Measurements from ENCODE around the gene PRLR. TPM values are rescaled to one million over a fixed set of nuclear protein-coding genes. Genes with fewer than 3 reads are reported as not detected.

Gene PRLR
- total RNA-seq, 2 experiments from 2014 or later = not detected

DNA sequence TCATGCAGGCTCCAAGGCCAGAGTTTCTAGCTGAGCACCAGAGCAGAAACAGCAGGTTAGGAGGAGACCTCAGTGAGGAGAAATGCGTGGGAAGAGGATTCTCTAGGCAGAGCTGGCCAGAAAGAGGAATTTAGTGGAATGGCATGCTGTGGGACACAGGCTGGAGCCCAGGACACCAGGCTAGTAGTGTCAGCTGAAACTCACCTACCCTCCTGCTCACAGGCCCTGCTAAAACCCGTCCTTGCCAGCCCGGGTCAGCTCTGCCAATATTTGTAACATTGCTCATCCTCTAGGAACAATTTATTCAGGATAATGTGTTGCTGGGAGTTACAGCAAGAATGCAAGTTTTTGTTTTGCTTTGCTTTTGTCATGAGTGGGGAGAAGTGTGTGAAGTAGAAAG is 142.3 kb downstream of the PRLR start:
- Mint-ChIP-seq H3K27me3 (peaks cover 4% of the 10 kb centered on the region), H3K27ac (no peak overlapping the region), H3K9me3 (no peaks in the 10 kb centered on the region), H3K4me1 (no peaks in the 10 kb centered on the region), H3K36me3 (no peaks in the 10 kb centered on the region), H3K4me3 (no peak overlapping the region)
- DNase-seq = no peak

DNA sequence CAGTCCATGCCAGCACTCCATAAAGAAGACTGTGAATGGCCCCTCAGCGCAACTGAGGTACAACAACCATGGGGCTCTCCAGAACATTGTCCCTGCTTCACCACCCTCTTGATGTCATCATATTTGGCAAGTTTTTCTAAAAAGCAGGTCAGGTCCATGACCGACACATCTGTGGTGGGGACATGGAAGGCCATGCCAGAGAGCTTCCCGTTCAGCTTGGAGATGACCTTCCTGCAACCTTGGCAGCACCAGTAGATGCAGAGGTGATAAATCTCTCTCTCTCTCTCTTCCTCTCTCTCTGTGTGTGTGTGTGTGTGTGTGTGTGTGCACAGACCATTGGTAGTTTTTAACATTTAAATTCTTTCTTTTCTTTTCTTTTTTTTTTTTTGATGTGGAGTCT is 147.1 kb downstream of the PRLR start:
- Mint-ChIP-seq H3K4me3 (no peak overlapping the region), H3K9me3 (no peaks in the 10 kb centered on the region), H3K36me3 (no peaks in the 10 kb centered on the region), H3K27ac (no peak overlapping the region), H3K27me3 (peaks cover 9% of the 10 kb centered on the region), H3K4me1 (no peaks in the 10 kb centered on the region)
- no peak for DNase-seq

DNA sequence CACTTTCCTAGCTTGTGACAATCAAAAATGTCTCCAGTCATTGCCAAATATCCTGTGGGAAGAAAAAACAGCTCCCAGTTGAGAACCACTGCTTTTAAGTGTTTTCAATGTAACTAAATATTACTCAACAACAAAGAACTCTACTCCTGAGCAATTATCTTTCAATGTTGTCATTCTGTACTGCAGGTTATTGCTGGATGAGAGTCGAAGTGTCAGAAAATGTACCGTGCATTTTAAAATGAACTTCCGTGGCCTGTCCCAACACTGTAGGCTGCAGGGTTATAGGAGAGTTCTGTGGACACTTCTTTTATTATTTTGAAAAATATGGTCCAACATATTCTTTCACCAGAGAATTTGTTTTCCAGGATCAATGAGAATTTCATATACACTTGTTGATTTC is 147.8 kb downstream of the PRLR start:
- Mint-ChIP-seq H3K9me3 (peaks cover 1% of the 10 kb centered on the region), H3K27me3 (peaks cover 16% of the 10 kb centered on the region), H3K36me3 (no peaks in the 10 kb centered on the region), H3K4me1 (no peaks in the 10 kb centered on the region), H3K27ac (no peak overlapping the region), H3K4me3 (no peak overlapping the region)
- no peak for DNase-seq

DNA sequence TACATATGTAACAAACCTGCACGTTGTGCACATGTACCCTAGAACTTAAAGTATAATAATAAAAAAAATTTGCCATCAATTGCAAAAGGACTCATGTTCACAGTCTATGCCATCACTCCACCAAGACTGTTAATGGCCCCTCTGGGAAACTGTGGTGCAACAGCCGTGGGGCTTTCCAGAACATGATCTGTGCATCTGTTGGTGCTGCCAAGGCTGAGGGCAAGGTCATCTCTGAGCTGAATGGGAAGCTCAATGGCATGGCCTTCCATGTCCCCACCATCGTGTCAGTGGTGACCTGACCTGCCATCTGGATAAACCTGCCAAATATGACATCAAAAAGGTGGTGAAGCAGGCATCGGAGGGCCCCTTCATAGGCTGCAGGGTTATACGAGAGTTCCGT is 149.2 kb downstream of the PRLR start:
- Mint-ChIP-seq H3K27me3 (peaks cover 16% of the 10 kb centered on the region), H3K9me3 (peaks cover 1% of the 10 kb centered on the region), H3K27ac (no peak overlapping the region), H3K4me1 (no peaks in the 10 kb centered on the region), H3K4me3 (no peak overlapping the region), H3K36me3 (no peaks in the 10 kb centered on the region)
- no peak for DNase-seq

DNA sequence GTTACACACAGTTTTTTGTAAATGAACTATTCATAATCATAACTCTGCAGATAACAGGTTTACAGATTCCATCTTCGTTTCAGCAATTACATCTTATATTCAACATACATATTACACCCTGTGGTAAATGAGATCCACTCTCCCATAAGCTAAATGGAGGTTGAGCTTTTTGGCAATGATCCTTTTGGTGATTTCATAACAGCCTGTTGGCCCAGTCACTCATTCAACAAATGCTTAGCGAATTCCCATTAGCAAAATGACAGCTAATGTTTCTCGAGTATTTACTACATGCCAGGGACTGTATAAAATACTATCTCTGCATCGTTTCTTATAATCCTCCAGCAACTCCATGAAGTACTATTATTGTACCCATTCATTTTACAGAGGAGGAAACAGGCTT is 157.1 kb downstream of the PRLR start:
- H3K36me3 Mint-ChIP-seq = peaks cover 2% of the 10 kb centered on the region
- no peak overlapping the region for H3K4me3 Mint-ChIP-seq
- peaks cover 1% of the 10 kb centered on the region for H3K9me3 Mint-ChIP-seq
- no peak overlapping the region for H3K27ac Mint-ChIP-seq
- H3K27me3 Mint-ChIP-seq = peaks cover 47% of the 10 kb centered on the region
- DNase-seq = no peak
- no peaks in the 10 kb centered on the region for H3K4me1 Mint-ChIP-seq

DNA sequence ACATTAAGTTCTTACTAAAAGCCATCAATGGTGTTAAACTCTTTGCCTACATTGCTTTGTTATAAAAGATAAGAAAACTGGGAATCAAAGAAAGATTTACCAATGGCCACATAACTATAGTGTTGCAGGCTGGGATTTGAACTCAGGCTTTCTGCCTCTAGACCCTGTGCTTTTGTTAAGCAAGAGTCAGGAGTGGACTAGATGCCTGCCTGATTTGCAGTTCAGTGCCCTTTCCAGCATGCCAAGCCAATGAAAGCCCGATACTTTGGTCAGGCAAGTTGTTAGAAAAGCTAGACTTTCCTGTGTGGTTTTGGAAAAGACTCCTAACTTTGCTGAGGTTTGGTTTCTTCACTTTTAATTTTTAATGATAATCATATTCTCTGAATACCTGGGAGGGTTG is 161.1 kb downstream of the PRLR start:
- Mint-ChIP-seq H3K4me3 (no peak overlapping the region), H3K9me3 (no peaks in the 10 kb centered on the region), H3K36me3 (peaks cover 2% of the 10 kb centered on the region), H3K27me3 (peaks cover 56% of the 10 kb centered on the region), H3K27ac (no peak overlapping the region), H3K4me1 (peaks cover 2% of the 10 kb centered on the region)
- DNase-seq = no peak

DNA sequence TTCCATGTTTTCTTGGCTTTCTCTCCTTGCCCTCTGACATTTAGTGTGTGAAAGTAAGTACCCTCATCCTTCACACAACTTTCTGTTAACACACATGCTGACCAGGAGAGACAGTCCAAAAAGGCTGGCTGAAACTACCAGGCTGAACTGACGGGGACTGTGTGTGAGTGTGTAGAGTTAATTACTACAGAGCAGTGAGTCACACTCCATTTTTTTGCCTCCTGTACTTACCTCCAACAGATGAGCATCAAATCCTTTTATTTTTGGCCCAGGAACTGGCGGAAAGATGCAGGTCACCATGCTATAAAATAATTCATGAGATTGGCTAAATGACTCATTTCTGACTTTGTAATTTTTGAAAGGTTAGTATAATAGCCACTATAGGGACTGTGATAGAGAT is 162.3 kb downstream of the PRLR start:
- H3K27ac Mint-ChIP-seq = no peak overlapping the region
- no peaks in the 10 kb centered on the region for H3K9me3 Mint-ChIP-seq
- peaks cover 58% of the 10 kb centered on the region for H3K27me3 Mint-ChIP-seq
- no peak for DNase-seq
- H3K36me3 Mint-ChIP-seq = no peaks in the 10 kb centered on the region
- H3K4me1 Mint-ChIP-seq = peaks cover 2% of the 10 kb centered on the region
- H3K4me3 Mint-ChIP-seq = no peak overlapping the region

DNA sequence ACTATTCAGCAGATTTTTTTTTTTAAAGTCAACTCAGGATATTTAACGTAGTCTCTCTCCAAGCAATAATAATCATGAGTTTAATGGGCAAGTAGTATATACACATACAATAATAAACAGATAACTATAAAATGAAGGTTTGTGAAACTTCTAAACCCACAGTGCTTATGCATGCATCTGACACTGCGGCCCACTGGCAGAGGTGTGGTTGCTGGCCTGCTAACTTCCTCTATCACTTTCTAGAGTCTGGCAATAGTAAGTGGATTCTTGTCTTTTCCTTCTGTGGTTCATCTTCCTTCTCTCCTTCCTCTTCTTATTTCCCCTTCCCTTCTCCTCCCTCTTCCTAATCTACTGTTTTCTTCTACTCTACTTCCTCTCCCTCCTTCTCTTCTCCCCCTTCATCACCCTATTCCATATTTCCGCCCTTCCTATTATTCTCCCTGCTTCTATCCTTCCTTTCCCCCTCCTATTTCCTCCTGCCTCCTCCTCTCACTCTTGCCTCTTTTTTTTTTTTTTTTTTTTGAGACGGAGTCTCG is 164.0 kb downstream of the PRLR start:
- Mint-ChIP-seq H3K4me1 (peaks cover 2% of the 10 kb centered on the region), H3K9me3 (no peaks in the 10 kb centered on the region), H3K27me3 (peaks cover 66% of the 10 kb centered on the region), H3K36me3 (no peaks in the 10 kb centered on the region), H3K4me3 (no peak overlapping the region), H3K27ac (no peak overlapping the region)
- DNase-seq = no peak

DNA sequence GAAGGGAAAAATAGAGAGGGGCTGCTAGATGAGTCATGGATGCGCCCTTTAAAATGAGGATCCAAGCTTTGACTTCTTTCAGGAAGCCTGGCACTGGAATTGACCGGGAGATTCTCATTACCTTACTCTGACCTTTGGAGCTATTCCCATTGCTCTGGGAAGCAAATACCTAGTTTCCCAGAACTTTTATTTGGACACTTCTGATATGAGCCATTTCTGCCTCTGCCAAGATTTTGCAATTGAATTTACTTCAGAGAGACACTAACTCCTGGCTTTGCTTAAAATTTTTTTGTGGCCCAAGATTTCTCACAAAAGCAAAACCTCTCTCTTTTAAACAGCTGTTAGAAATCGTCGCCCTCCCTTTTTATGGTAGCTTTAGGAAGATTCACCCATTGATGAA is 166.9 kb downstream of the PRLR start:
- Mint-ChIP-seq H3K9me3 (no peaks in the 10 kb centered on the region), H3K4me1 (peaks cover 4% of the 10 kb centered on the region), H3K4me3 (no peak overlapping the region), H3K27me3 (peaks cover 65% of the 10 kb centered on the region), H3K27ac (no peak overlapping the region), H3K36me3 (no peaks in the 10 kb centered on the region)
- no peak for DNase-seq

DNA sequence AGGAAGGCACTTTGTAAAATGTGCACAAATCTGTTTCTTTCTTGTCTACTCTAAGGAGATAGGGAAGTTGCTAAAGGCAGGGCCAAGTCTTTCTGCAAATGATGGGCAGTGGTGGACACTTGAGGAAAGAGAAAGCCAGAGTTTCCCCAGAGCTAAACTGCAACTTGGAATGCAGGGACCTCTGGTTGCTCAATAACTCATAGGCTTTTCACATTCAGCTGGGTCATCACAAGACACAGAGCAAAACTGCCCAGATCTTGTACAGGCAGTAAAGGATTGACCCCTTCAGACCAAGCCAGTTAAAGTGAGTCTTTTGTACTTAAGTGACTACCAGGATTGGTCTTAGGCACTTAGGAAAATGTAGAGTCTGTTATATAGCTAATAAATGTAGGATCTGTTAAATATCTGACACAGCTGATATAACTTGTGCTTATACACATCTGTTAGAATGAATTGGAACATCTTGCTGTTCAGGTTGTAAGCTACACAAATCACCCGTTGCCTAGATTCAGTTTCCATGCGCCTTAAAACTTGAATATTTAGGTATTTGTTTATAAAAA is 169.0 kb downstream of the PRLR start:
- Mint-ChIP-seq H3K4me1 (peaks cover 8% of the 10 kb centered on the region), H3K9me3 (no peaks in the 10 kb centered on the region), H3K36me3 (no peaks in the 10 kb centered on the region), H3K27me3 (peaks cover 54% of the 10 kb centered on the region), H3K27ac (no peak overlapping the region), H3K4me3 (no peak overlapping the region)
- no peak for DNase-seq

DNA sequence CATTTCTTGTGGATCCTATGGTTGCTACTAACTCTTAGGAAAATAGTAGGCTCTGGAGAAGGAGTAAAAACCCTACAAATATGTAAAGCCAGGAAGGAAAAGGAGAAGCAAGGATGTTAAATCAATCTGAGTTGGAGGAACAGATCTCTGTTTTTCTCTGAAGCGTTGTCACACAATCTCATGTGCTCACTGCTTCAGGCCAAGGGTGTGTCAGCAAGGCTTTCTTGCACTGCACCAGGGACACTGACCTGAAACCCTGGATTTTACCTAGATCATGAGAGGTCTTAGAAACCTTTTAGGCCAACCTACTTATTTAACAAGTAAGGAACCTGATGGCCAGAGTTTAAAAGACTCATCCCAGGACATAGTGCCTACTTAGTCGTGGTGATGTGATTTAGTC is 170.1 kb downstream of the PRLR start:
- Mint-ChIP-seq H3K27me3 (peaks cover 51% of the 10 kb centered on the region), H3K9me3 (no peaks in the 10 kb centered on the region), H3K4me3 (no peak overlapping the region), H3K4me1 (peaks cover 8% of the 10 kb centered on the region), H3K27ac (no peak overlapping the region), H3K36me3 (no peaks in the 10 kb centered on the region)
- no peak for DNase-seq

DNA sequence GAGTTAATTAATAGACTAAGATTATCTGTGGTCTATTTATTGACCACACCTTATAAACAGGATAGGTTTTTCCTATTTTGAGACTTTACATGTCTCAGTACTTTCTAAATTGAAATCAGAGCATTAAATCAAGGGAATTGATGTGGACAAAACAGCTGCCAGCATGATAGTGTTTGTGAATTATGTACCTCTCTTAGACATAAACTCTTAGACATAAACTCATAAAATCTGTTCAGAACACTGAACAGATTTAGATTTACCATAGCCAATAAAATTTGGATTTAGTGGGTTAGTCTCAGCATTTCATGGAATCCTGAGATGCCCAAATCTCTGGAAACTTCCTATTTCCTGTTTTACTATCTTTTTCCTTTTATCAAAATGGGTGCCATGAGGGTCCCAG is 171.0 kb downstream of the PRLR start:
- H3K4me1 Mint-ChIP-seq = peaks cover 8% of the 10 kb centered on the region
- no peaks in the 10 kb centered on the region for H3K36me3 Mint-ChIP-seq
- H3K27ac Mint-ChIP-seq = no peak overlapping the region
- no peaks in the 10 kb centered on the region for H3K9me3 Mint-ChIP-seq
- H3K4me3 Mint-ChIP-seq = no peak overlapping the region
- DNase-seq = no peak
- peaks cover 54% of the 10 kb centered on the region for H3K27me3 Mint-ChIP-seq

DNA sequence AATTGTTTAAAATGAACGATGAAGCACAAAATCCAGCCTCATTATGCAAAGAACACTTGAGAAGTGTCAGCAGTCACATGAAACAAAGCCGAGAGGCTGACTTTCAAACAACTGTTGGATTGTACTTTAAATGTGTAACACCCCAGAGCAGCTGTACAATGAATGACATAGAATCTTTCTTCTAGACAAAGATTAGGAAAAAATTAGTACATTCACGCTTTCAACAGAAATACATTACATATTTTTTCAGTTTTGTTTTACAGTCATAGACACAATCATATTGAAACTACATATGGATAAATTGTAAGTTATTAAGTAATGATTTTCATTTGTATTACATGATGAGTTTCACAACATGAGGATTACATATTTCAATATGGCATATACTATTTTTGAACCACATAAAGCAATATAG is 171.9 kb downstream of the PRLR start:
- DNase-seq = no peak
- Mint-ChIP-seq H3K9me3 (no peaks in the 10 kb centered on the region), H3K4me3 (no peak overlapping the region), H3K36me3 (no peaks in the 10 kb centered on the region), H3K27ac (no peak overlapping the region), H3K27me3 (peaks cover 58% of the 10 kb centered on the region), H3K4me1 (peaks cover 8% of the 10 kb centered on the region)

DNA sequence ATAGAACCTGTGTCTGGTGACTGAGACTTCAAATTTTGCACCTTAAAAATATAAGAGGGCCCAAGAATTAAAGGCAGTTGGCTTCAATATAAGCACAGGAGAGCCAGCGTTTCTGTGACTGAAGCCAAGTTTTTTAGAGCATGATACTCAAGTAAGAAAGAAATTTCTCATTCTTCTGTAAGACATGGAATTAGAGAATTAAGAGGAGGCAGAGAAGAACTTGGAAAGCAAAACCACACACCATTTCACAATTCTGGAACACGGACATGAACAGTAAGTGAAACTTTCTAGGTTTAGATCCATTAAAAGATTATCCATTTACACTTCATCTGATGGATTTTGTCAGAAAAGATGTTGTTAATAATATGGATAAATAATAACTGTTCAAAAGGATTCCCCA is 173.6 kb downstream of the PRLR start:
- no peak overlapping the region for H3K27ac Mint-ChIP-seq
- peaks cover 51% of the 10 kb centered on the region for H3K27me3 Mint-ChIP-seq
- DNase-seq = no peak
- peaks cover under 1% of the 10 kb centered on the region for H3K9me3 Mint-ChIP-seq
- H3K4me1 Mint-ChIP-seq = peaks cover 8% of the 10 kb centered on the region
- no peaks in the 10 kb centered on the region for H3K36me3 Mint-ChIP-seq
- no peak overlapping the region for H3K4me3 Mint-ChIP-seq

DNA sequence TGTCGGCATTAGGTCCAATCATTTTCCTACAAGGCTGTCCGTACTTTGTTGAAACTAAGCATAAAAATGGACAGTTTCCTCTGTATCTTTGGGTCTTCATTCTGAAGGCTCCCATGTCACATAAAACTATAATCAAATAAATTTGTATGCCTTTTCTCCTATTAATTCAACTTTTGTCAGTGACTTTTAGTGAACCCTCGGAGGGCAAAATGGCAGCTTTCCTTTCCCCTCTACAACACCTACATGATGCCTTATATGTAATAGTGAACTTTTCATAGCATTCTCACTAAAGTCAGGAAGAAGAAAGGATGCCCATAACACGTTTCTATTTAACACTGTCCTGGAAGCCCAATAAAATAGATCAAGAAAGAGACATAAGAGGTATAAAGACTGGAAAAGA is 177.4 kb downstream of the PRLR start:
- Mint-ChIP-seq H3K27me3 (peaks cover 50% of the 10 kb centered on the region), H3K4me1 (peaks cover under 1% of the 10 kb centered on the region), H3K9me3 (peaks cover 1% of the 10 kb centered on the region), H3K27ac (no peak overlapping the region), H3K36me3 (no peaks in the 10 kb centered on the region), H3K4me3 (no peak overlapping the region)
- no peak for DNase-seq

DNA sequence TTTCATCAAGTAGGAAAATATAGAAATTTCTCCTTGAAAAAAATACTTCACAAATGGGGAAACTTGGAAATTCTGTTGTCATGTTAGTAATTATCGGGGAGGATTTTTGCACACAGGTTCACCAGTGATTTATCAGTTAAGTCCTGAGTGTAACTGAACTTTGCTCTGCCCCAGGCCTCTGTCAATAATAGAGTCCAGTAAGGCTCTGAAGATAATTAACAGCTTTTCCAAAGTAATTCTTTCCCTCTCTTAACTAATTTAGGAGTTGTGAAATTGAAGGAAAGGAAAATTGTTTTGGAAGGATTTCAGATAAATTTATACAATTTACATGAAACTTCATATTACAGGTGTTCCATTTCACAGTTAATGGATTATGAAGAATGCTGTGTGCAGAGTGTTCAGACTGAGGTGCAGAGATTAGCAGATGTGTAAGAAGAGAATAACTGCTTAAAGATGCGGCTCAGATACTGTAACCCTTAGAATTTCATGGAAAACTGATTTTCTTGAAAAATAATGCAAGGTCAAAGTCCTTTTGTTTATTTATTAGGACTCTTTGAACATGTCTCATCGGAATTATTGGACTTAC is 179.7 kb downstream of the PRLR start:
- H3K9me3 Mint-ChIP-seq = peaks cover 1% of the 10 kb centered on the region
- H3K27ac Mint-ChIP-seq = no peak overlapping the region
- H3K36me3 Mint-ChIP-seq = no peaks in the 10 kb centered on the region
- DNase-seq = no peak
- H3K4me1 Mint-ChIP-seq = no peaks in the 10 kb centered on the region
- no peak overlapping the region for H3K4me3 Mint-ChIP-seq
- H3K27me3 Mint-ChIP-seq = peaks cover 48% of the 10 kb centered on the region

Data from activated naive CD8-positive, alpha-beta T cell treated with anti-CD3 and anti-CD28 coated beads for 36 hours (primary cell).